Smooth muscle cell (in vitro differentiated cells): ENCODE data around the gene CLDN6. TPM values are rescaled to one million over a fixed set of nuclear protein-coding genes. Genes with fewer than 3 reads are reported as not detected.

ENCODE experiments used
- DNase-seq: peaks from one replicate; lab custom pipeline; 2025; ENCODE audit not compliant: unreplicated experiment; lab: John Stamatoyannopoulos, UW
- H2AFZ ChIP-seq: fragments of 200-600 bp; sonication (generic); 2 replicates; pipeline ENCODE4 v1.6.0; 2016; ENCODE audit warnings: antibody characterized with exemption, low read depth, mild to moderate bottlenecking
- H3F3A ChIP-seq: fragments of 200-600 bp; sonication (generic); 2 replicates; pipeline ENCODE4 v1.6.0; 2017; ENCODE audit warnings: antibody characterized with exemption, low read depth
- H3K27ac ChIP-seq: fragments of 200-600 bp; sonication (generic); 2 replicates; pipeline ENCODE4 v1.5.1; 2016; ENCODE audit warnings: low read depth, mild to moderate bottlenecking
- H3K27me3 ChIP-seq: fragments of 200-600 bp; sonication (generic); 2 replicates; pipeline ENCODE4 v1.6.1; 2016; ENCODE audit warnings: low read depth, mild to moderate bottlenecking
- H3K36me3 ChIP-seq: fragments of 200-600 bp; sonication (generic); 2 replicates; pipeline ENCODE4 v1.5.1; 2016; ENCODE audit warnings: low read depth
- H3K4me1 ChIP-seq: fragments of 200-600 bp; sonication (generic); 2 replicates; pipeline ENCODE4 v1.5.1; 2016; ENCODE audit warnings: low read depth
- H3K4me2 ChIP-seq: fragments of 200-600 bp; sonication (generic); 2 replicates; pipeline ENCODE4 v1.6.0; 2016; ENCODE audit warnings: mild to moderate bottlenecking
- H3K4me3 ChIP-seq: fragments of 200-600 bp; sonication (generic); 2 replicates; pipeline ENCODE4 v1.5.1; 2016; ENCODE audit warnings: mild to moderate bottlenecking
- H3K79me2 ChIP-seq: fragments of 200-600 bp; sonication (generic); 2 replicates; pipeline ENCODE4 v1.6.0; 2016; ENCODE audit warnings: low read depth, mild to moderate bottlenecking
- H3K9ac ChIP-seq: fragments of 200-600 bp; sonication (generic); 2 replicates; pipeline ENCODE4 v1.6.0; 2016; ENCODE audit warnings: low read depth
- H3K9me3 ChIP-seq: fragments of 200-600 bp; sonication (generic); replicated peaks from 2 replicates; pipeline ENCODE4 v1.5.1; 2016; ENCODE audit warnings: low read depth
- H4K20me1 ChIP-seq: fragments of 200-600 bp; sonication (generic); 2 replicates; pipeline ENCODE4 v1.6.0; 2016; ENCODE audit warnings: low read depth
- WGBS: methylation state at CpG from one replicate; pipeline ENCODE4 v1.1.7; 2016; ENCODE audit warnings: low lambda C conversion rate; 5-methylcytosine and 5-hydroxymethylcytosine counted together
- polyA plus RNA-seq: library from polyadenylated mRNA; unstranded; fragments of >200 nt; fragmentation: Nextera tagmentation; extraction: Ambion mirVana; gene quantifications from 2 replicates; pipeline ENCODE4 v1.2.1, GENCODE V29; 2016
- total RNA-seq: library from RNA; depleted of rRNA; stranded (reverse); fragments of >200 nt; gene quantifications from 2 replicates; pipeline ENCODE4 v1.2.3, GENCODE V29; 2014
- TF ChIP-seq, protein P1 (sequence below): fragments of 200-600 bp; sonication (generic); IDR thresholded peaks from 2 replicates; pipeline ENCODE4 v1.5.1; 2017; ENCODE audit warnings: borderline replicate concordance, mild to moderate bottlenecking, antibody characterized with exemption; ENCODE audit not compliant: insufficient read depth, poor library complexity, severe bottlenecking

Gene CLDN6, protein sequence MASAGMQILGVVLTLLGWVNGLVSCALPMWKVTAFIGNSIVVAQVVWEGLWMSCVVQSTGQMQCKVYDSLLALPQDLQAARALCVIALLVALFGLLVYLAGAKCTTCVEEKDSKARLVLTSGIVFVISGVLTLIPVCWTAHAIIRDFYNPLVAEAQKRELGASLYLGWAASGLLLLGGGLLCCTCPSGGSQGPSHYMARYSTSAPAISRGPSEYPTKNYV
- total RNA-seq (97.0 and 113 TPM in 2 replicates), polyA plus RNA-seq (55.4 and 365 TPM in 2 replicates)

DNA sequence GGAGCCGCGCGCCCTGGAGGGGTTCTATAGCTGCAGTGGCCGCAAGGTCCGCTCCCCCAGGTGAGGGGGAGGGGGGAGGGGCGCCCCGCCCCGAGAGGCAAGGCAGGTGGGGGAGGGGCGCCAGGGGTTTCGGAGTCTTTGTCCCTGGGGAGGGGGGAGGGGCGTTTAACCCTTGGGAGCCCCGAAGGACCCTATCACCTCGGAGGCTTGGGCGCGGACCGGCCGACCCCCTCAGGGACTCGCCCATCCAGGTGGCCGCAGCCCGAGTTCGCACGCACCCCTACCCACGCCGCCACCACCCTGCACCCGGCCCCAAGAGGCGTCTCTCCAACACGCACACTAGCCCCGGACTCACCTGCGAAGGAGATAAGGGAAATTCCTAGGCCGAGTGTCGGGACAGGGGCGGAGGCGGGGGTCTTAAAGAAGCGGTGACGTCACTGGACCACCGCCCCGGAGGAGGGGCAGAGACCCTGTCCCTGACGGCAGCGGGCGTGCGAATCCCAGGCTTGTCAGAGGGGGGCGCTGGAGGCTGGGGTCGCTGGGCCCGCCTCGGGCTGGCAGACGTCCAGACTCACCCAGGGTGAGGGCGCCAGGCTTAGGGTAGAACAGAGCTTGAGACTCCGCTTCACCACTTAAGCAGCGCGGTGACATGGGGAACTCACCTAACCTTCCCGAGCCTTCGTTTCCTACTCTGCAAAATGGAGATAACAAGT, at the start of gene CLDN6:
Gene CLDN6, minus strand, starts transcription at position 390 of the 713 bp plus-strand sequence. CDS start 2,162 bp downstream, outside the sequence.
- peak within 1 kb of the TSS; percentile 77 for H3K4me2 ChIP-seq
- TF ChIP-seq, protein P1, sequence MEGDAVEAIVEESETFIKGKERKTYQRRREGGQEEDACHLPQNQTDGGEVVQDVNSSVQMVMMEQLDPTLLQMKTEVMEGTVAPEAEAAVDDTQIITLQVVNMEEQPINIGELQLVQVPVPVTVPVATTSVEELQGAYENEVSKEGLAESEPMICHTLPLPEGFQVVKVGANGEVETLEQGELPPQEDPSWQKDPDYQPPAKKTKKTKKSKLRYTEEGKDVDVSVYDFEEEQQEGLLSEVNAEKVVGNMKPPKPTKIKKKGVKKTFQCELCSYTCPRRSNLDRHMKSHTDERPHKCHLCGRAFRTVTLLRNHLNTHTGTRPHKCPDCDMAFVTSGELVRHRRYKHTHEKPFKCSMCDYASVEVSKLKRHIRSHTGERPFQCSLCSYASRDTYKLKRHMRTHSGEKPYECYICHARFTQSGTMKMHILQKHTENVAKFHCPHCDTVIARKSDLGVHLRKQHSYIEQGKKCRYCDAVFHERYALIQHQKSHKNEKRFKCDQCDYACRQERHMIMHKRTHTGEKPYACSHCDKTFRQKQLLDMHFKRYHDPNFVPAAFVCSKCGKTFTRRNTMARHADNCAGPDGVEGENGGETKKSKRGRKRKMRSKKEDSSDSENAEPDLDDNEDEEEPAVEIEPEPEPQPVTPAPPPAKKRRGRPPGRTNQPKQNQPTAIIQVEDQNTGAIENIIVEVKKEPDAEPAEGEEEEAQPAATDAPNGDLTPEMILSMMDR = peak; percentile 39
- H2AFZ ChIP-seq = no peak within 1 kb of the TSS

DNA sequence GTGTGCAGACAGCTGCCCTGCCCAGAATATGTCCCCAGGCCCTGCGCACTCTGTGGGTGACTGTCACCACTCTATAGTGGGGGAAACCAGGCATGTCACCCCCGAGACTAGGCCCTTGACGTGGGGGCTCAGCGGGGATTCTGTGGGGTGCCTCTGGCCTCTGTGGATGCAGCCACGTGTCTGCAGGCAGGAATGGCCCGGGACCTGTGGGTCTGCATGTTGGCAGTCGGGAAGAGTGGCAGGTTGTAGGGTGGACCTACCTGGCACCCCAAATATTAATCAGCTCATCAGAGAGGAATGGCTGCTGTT, 48.4 kb upstream of the CLDN6 start:
- Histone ChIP-seq H3K79me2 (no peaks in the 10 kb centered on the region), H3K9me3 (no peaks in the 10 kb centered on the region), H3K27ac (no peak overlapping the region), H3K4me1 (no peaks in the 10 kb centered on the region), H3K27me3 (no peaks in the 10 kb centered on the region), H3K4me2 (no peak overlapping the region), H2AFZ (no peak overlapping the region), H3F3A (no peaks in the 10 kb centered on the region), H3K36me3 (no peaks in the 10 kb centered on the region), H3K9ac (no peak overlapping the region), H3K4me3 (no peak overlapping the region), H4K20me1 (no peaks in the 10 kb centered on the region)
- WGBS = 96% methylated on average over 7 of the region's 7 CpGs
- no peak for DNase-seq
- TF ChIP-seq, protein P1 = no peak

More for the DNA sequence above, at the start of gene CLDN6:
- no peak for DNase-seq
- Histone ChIP-seq H3K4me1 (peaks cover 20% of the 10 kb centered on the region), H3F3A (peaks cover 16% of the 10 kb centered on the region), H3K27ac (peak within 1 kb of the TSS; percentile 40), H3K9me3 (no peaks in the 10 kb centered on the region), H3K79me2 (no peaks in the 10 kb centered on the region), H4K20me1 (peaks cover 10% of the 10 kb centered on the region), H3K36me3 (no peaks in the 10 kb centered on the region), H3K27me3 (peaks cover 16% of the 10 kb centered on the region), H3K9ac (peak within 1 kb of the TSS; percentile 50), H3K4me3 (peak within 1 kb of the TSS; percentile 43)
- 3% methylated on average over 37 of the region's 52 CpGs for WGBS

DNA sequence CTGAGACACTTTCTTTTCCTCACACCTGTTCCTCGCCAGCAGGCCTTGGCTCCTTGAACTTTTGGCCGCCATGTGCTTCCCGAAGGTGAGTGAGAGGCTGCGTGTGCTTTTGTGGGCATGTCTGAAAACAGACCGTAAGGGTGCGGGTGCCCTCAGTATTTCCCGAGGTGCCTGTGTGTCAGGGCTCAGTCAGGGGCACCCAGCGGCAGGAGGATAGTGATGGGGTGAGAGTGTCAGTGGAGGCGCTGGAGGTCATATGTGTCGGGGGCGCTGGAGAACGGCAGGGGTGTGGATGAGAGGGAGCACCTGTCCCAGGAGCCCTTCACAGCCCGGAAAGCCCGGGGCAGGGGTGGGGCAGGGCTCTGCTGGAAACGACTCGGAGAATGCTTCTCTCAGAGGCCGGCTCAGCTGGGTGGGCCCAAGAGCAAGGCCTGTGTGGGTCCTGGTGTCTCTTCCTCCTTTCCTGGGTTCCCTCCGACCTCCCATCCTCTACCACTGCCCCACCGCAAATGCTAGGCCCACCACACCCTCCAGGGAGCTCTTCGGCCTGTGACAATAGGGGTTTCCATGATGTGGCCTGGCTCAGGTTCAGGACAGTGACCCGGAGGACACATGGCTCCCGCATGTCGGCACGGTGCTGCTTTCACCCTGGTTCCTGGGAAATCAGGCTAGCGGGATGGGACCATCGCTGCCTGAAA, 47.9 kb upstream of the CLDN6 start:
- H3F3A ChIP-seq = peaks cover under 1% of the 10 kb centered on the region
- 91% methylated on average over 26 of the region's 26 CpGs for WGBS
- H3K36me3 ChIP-seq = no peaks in the 10 kb centered on the region
- H4K20me1 ChIP-seq = no peaks in the 10 kb centered on the region
- TF ChIP-seq, protein P1 = no peak
- no peak overlapping the region for H2AFZ ChIP-seq
- H3K9me3 ChIP-seq = no peaks in the 10 kb centered on the region
- no peaks in the 10 kb centered on the region for H3K79me2 ChIP-seq
- no peaks in the 10 kb centered on the region for H3K27me3 ChIP-seq
- H3K4me3 ChIP-seq = no peak overlapping the region
- no peak overlapping the region for H3K4me2 ChIP-seq
- no peaks in the 10 kb centered on the region for H3K4me1 ChIP-seq
- no peak overlapping the region for H3K27ac ChIP-seq
- peak overlapping the region; percentile 67 for H3K9ac ChIP-seq
- DNase-seq = no peak
